H1 (cell line): ENCODE data around the gene GPER1. TPM values are rescaled to one million over a fixed set of nuclear protein-coding genes. Genes with fewer than 3 reads are reported as not detected.

Source experiments
- CTCF ChIA-PET: fragments of 300-600 bp; sonication (Branson Sonifier 250); formaldehyde crosslinking; loops from one replicate; lab custom pipeline; 2021; ENCODE audit not compliant: partially characterized antibody; lab: Charles Lee
- POLR2A ChIA-PET: fragments of 300-600 bp; sonication (Branson Sonifier 250); formaldehyde crosslinking; loops from one replicate; lab custom pipeline; 2021; ENCODE audit warnings: inconsistent platforms; ENCODE audit not compliant: partially characterized antibody; lab: Charles Lee
- DNase-seq, 2 experiments: peaks; one replicate each; pipeline versions ENCODE4 v3.0.0 to v3.0.0-alpha.2; 2010 to 2022; ENCODE audit warnings: low spot score in 2 of 2, low read depth in 1 of 2, mixed read lengths in 1 of 2
- FAIRE-seq: peaks from 2 replicates; lab custom pipeline; 2011; peaks lifted over from hg19 to GRCh38; lab: Jason Lieb, UNC
- H2AFZ ChIP-seq: 2 replicates; pipeline ENCODE4 v1.8.1; 2012; ENCODE audit warnings: low read length, inconsistent platforms
- H2AK5ac ChIP-seq: 2 replicates; pipeline ENCODE4 v1.6.1; 2013; ENCODE audit warnings: low read depth, low read length
- H2BK120ac ChIP-seq: replicated peaks from 2 replicates; pipeline ENCODE3; 2013; ENCODE audit warnings: low read depth, low read length, inconsistent platforms
- H2BK12ac ChIP-seq: 2 replicates; pipeline ENCODE4 v1.6.1; 2013; ENCODE audit warnings: low read depth, low read length
- H2BK15ac ChIP-seq: 2 replicates; pipeline ENCODE4 v1.6.1; 2013; ENCODE audit warnings: low read length
- H2BK20ac ChIP-seq: 2 replicates; pipeline ENCODE4 v1.6.1; 2013; ENCODE audit warnings: low read length
- H2BK5ac ChIP-seq: 2 replicates; pipeline ENCODE4 v1.6.1; 2013; ENCODE audit warnings: low read depth, low read length
- H3K14ac ChIP-seq: 2 replicates; pipeline ENCODE4 v1.6.1; 2013; ENCODE audit warnings: inconsistent platforms; ENCODE audit not compliant: insufficient read length
- H3K18ac ChIP-seq: 2 replicates; pipeline ENCODE4 v1.6.1; 2013; ENCODE audit warnings: low read length; ENCODE audit errors: extremely low read depth
- H3K23ac ChIP-seq: 2 replicates; pipeline ENCODE4 v1.6.1; 2013; ENCODE audit warnings: inconsistent platforms; ENCODE audit not compliant: insufficient read length
- H3K23me2 ChIP-seq: 2 replicates; pipeline ENCODE4 v1.6.1; 2013; ENCODE audit warnings: low read depth, low read length
- H3K27ac ChIP-seq: 2 replicates; pipeline ENCODE4 v1.6.1; 2011; ENCODE audit warnings: low read depth, low read length, inconsistent platforms
- H3K27me3 ChIP-seq, 4 experiments: replicated peaks in 1 of 4; 1 replicate in 1 of 4; 2 replicates in 3 of 4; pipeline versions ENCODE4 v1.6.1 to v1.8.1; 2011 to 2013; ENCODE audit warnings: low read length in 3 of 4, mild to moderate bottlenecking in 3 of 4, inconsistent platforms in 2 of 4, mixed read lengths in 2 of 4, moderate library complexity in 1 of 4; ENCODE audit not compliant: control insufficient read depth in 3 of 4, insufficient read depth in 3 of 4; ENCODE audit errors: extremely low read depth in 1 of 4
- H3K36me3 ChIP-seq, 4 experiments: 2 replicates each; pipeline versions ENCODE4 v1.6.1 to v1.8.1; 2011 to 2013; ENCODE audit warnings: mild to moderate bottlenecking in 4 of 4, low read length in 3 of 4, moderate library complexity in 2 of 4, control low read depth in 1 of 4, inconsistent platforms in 1 of 4; ENCODE audit not compliant: insufficient read depth in 4 of 4, control insufficient read depth in 2 of 4
- H3K4ac ChIP-seq: replicated peaks from 2 replicates; pipeline ENCODE3; 2013; ENCODE audit warnings: low read length, low read depth, mixed read lengths, inconsistent platforms; ENCODE audit not compliant: insufficient read length
- H3K4me1 ChIP-seq, 4 experiments: replicated peaks in 1 of 4; 1 replicate in 1 of 4; 2 replicates in 3 of 4; pipeline versions ENCODE4 v1.6.1 to v1.8.1; 2011 to 2013; ENCODE audit warnings: low read length in 3 of 4, inconsistent platforms in 2 of 4, mixed read lengths in 1 of 4; ENCODE audit not compliant: insufficient read depth in 4 of 4, control insufficient read depth in 3 of 4
- H3K4me2 ChIP-seq, 2 experiments: 2 replicates each; pipeline versions ENCODE4 v1.6.1 to v1.8.1; 2011 to 2013; ENCODE audit warnings: low read depth in 2 of 2, low read length in 2 of 2, control low read depth in 1 of 2, inconsistent platforms in 1 of 2, mild to moderate bottlenecking in 1 of 2; ENCODE audit not compliant: insufficient read depth in 1 of 2
- H3K4me3 ChIP-seq, 4 experiments: fragments of 200-600, 300-600 bp in 1 of 4; sonication (generic), shearing (Covaris generic), sonication (Bioruptor Twin) in 1 of 4; 2 replicates each; pipeline versions ENCODE4 v1.5.1 to v1.8.1; 2011 to 2016; ENCODE audit warnings: low read length in 4 of 4, low read depth in 3 of 4, control low read depth in 2 of 4, inconsistent platforms in 2 of 4, mild to moderate bottlenecking in 2 of 4, mixed read lengths in 1 of 4, moderate library complexity in 1 of 4; ENCODE audit not compliant: insufficient read depth in 2 of 4; ENCODE audit errors: extremely low read depth in 1 of 4
- H3K56ac ChIP-seq: replicated peaks from 2 replicates; pipeline ENCODE3; 2013; ENCODE audit warnings: low read depth, mild to moderate bottlenecking, mixed read lengths, low read length, inconsistent platforms; ENCODE audit not compliant: insufficient read length
- H3K79me1 ChIP-seq: 2 replicates; pipeline ENCODE4 v1.6.1; 2013; ENCODE audit warnings: low read depth, low read length, control low read depth
- H3K79me2 ChIP-seq, 2 experiments: 2 replicates each; pipeline versions ENCODE4 v1.6.1 to v1.8.1; 2012 to 2013; ENCODE audit warnings: low read length in 2 of 2, mild to moderate bottlenecking in 2 of 2, inconsistent platforms in 1 of 2; ENCODE audit not compliant: insufficient read depth in 2 of 2, control insufficient read depth in 1 of 2
- H3K9ac ChIP-seq, 4 experiments: replicated peaks in 1 of 4; 1 replicate in 1 of 4; 2 replicates in 3 of 4; pipeline versions ENCODE4 v1.6.1 to v1.8.1; 2011 to 2013; ENCODE audit warnings: low read depth in 3 of 4, low read length in 3 of 4, control low read depth in 2 of 4, mild to moderate bottlenecking in 2 of 4, moderate library complexity in 2 of 4, inconsistent platforms in 1 of 4; ENCODE audit errors: extremely low read depth in 1 of 4
- H3K9me3 ChIP-seq, 2 experiments: 2 replicates each; pipeline versions ENCODE4 v1.6.1 to v1.8.1; 2012 to 2013; ENCODE audit warnings: mild to moderate bottlenecking in 2 of 2, moderate library complexity in 2 of 2, control low read depth in 1 of 2, inconsistent platforms in 1 of 2, low read depth in 1 of 2, low read length in 1 of 2, mixed read lengths in 1 of 2; ENCODE audit not compliant: insufficient read depth in 2 of 2
- H4K20me1 ChIP-seq, 2 experiments: replicated peaks in 1 of 2; 2 replicates each; pipeline versions ENCODE3 to v1.8.1; 2011 to 2013; ENCODE audit warnings: inconsistent platforms in 2 of 2, low read length in 2 of 2, mild to moderate bottlenecking in 1 of 2; ENCODE audit not compliant: insufficient read depth in 2 of 2, control insufficient read depth in 1 of 2
- H4K5ac ChIP-seq: 2 replicates; pipeline ENCODE4 v1.6.1; 2013; ENCODE audit warnings: low read length, low read depth, mixed read lengths, inconsistent platforms; ENCODE audit not compliant: insufficient read length
- H4K8ac ChIP-seq: 2 replicates; pipeline ENCODE4 v1.8.0; 2013; ENCODE audit warnings: mild to moderate bottlenecking, moderate library complexity, low read length, inconsistent platforms; ENCODE audit not compliant: insufficient read depth; ENCODE audit errors: extremely low read depth
- H4K91ac ChIP-seq: replicated peaks from 2 replicates; pipeline ENCODE3; 2013; ENCODE audit warnings: low read length, mixed read lengths, inconsistent platforms; ENCODE audit not compliant: insufficient read length
- JUND ChIP-seq: IDR thresholded peaks from 2 replicates; pipeline ENCODE4 v1.6.1; 2011; ENCODE audit warnings: mild to moderate bottlenecking, improper control_type of control experiment, low read length
- MAFK ChIP-seq: IDR thresholded peaks from 2 replicates; pipeline ENCODE4 v1.6.1; 2012; ENCODE audit warnings: low read depth, mild to moderate bottlenecking, improper control_type of control experiment, low read length
- RFX5 ChIP-seq: IDR thresholded peaks from 2 replicates; pipeline ENCODE4 v1.6.1; 2011; ENCODE audit warnings: low read depth, low read length, improper control_type of control experiment, borderline replicate concordance
- WGBS, 2 experiments: shearing (Covaris generic) in 1 of 2; methylation state at CpG; one replicate each; pipeline versions ENCODE4 v1.1.6 to v1.1.7; 2013 to 2015; ENCODE audit warnings: low lambda C conversion rate in 2 of 2, mixed read lengths in 2 of 2, inconsistent platforms in 1 of 2, low coverage in 1 of 2, missing lambda C conversion rate in 1 of 2; ENCODE audit not compliant: insufficient replicate concordance in 2 of 2, insufficient coverage in 1 of 2, insufficient read length in 1 of 2; ENCODE audit errors: extremely low coverage in 1 of 2, missing lambda C conversion rate in 1 of 2; 5-methylcytosine and 5-hydroxymethylcytosine counted together
- polyA plus RNA-seq, 7 experiments: library from polyadenylated mRNA; depleted of rRNA in 3 of 7; stranded (reverse) in 5 of 7; unstranded in 2 of 7; fragments of >200 nt in 5 of 7; fragments of 200-250 nt in 2 of 7; gene quantifications; 1 replicate in 5 of 7; 2 replicates in 1 of 7; 4 replicates in 1 of 7; pipeline versions ENCODE4 v1.2.1 to v1.2.3, GENCODE V29; 2011 to 2013; ENCODE audit warnings: missing spikeins in 2 of 7, mixed read lengths in 2 of 7
- total RNA-seq: library from RNA; stranded (reverse); fragmentation: NEBNext Ultra II Directional; extraction: Animal tissue kit (Norgen Biotek cat#: 25700); gene quantifications from 2 replicates; pipeline ENCODE4 v1.2.1, GENCODE V29; 2021

GPER1 gene
- total and polyA plus RNA-seq, 2 of the 8 experiments (the other 6 are each of a cell fraction or from before 2014, with no cell fraction given) = 0.24 to 0.47 TPM

DNA sequence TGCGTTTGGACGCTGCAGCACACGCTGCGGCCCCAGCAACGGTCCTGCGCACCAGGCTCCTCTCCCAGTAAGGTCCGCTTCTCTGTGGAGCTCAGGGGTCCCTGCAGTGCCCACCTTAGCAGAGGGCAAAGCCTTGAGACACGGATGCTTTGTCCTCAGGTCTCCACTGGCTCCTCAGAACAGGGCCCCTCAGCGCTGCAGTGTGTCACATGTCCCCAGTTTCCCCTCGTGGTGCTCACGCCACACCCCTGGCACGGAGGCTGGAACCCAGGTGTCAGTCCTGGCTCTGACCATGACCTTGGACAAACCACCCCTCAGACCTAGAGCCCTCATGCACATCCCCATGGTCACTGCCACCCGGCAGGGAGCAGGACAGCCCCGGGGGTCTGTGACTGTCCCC, 19.9 kb upstream of the GPER1 start:
- 0 out of 2 replicates have a peak overlapping the region, but pooled peaks have one; percentile 51 for H4K8ac ChIP-seq
- H3K36me3 ChIP-seq = no peaks in the 10 kb centered on the region
- no peak overlapping the region for H2AFZ ChIP-seq
- no peak overlapping the region for H3K4ac ChIP-seq
- no peak overlapping the region for H3K14ac ChIP-seq
- DNase-seq = no peak
- no peak overlapping the region for H3K4me2 ChIP-seq
- H2AK5ac ChIP-seq = no peak overlapping the region
- no peak overlapping the region for H2BK5ac ChIP-seq
- CTCF ChIA-PET = interaction anchor here (0.7 to 6.4 kb wide), 4 partner anchors 13 to 194 kb away, joined by 3 to 143 read pairs (median 4); partner anchors contain the start of gene GPR146
- POLR2A ChIA-PET = no interaction called here
- no peak for FAIRE-seq
- 92% methylated on average over 13 of the region's 14 CpGs; no CpG with 5 or more reads in 1 of the 2 experiments for WGBS, 2 experiments
- H4K20me1 ChIP-seq = peaks cover 10 to 17% of the 10 kb centered on the region in 2 experiments
- H3K23ac ChIP-seq = no peak overlapping the region
- peaks cover 6 to 7% of the 10 kb centered on the region in 2 experiments; a peak in 3 of 4 replicates for H3K9me3 ChIP-seq
- H3K4me1 ChIP-seq = peaks cover 0 to 5% (median 2%) of the 10 kb centered on the region in 4 experiments; a peak in 3 of 7 replicates
- H2BK15ac ChIP-seq = no peak overlapping the region
- H3K79me2 ChIP-seq = peaks cover 0 to 2% of the 10 kb centered on the region in 2 experiments; a peak in 1 of 4 replicates
- no peak overlapping the region for H2BK12ac ChIP-seq
- no peak overlapping the region for H4K91ac ChIP-seq
- H3K23me2 ChIP-seq = peaks cover 5% of the 10 kb centered on the region; the same call in 1 of the 2 replicates
- no peaks in the 10 kb centered on the region for H3K27me3 ChIP-seq
- no peak overlapping the region for H3K27ac ChIP-seq
- peaks cover 8% of the 10 kb centered on the region for H3K79me1 ChIP-seq
- H2BK120ac ChIP-seq = no peak overlapping the region
- no peak overlapping the region for H4K5ac ChIP-seq
- no peak overlapping the region for H3K18ac ChIP-seq
- H3K4me3 ChIP-seq = no peak overlapping the region
- no peak overlapping the region for H2BK20ac ChIP-seq
- H3K56ac ChIP-seq = no peak overlapping the region
- no peak overlapping the region for H3K9ac ChIP-seq
- TF ChIP-seq RFX5 (no peak), JUND (no peak), MAFK (no peak)
